HUDEP-2 (cell line): ENCODE measurements around the gene ZNF710.

Experiments
- DNase-seq, 76 experiments: peaks; one replicate each; lab custom pipeline; 2025; ENCODE audit not compliant: unreplicated experiment in 76 of 76; lab: John Stamatoyannopoulos, UW

Gene ZNF710

DNA sequence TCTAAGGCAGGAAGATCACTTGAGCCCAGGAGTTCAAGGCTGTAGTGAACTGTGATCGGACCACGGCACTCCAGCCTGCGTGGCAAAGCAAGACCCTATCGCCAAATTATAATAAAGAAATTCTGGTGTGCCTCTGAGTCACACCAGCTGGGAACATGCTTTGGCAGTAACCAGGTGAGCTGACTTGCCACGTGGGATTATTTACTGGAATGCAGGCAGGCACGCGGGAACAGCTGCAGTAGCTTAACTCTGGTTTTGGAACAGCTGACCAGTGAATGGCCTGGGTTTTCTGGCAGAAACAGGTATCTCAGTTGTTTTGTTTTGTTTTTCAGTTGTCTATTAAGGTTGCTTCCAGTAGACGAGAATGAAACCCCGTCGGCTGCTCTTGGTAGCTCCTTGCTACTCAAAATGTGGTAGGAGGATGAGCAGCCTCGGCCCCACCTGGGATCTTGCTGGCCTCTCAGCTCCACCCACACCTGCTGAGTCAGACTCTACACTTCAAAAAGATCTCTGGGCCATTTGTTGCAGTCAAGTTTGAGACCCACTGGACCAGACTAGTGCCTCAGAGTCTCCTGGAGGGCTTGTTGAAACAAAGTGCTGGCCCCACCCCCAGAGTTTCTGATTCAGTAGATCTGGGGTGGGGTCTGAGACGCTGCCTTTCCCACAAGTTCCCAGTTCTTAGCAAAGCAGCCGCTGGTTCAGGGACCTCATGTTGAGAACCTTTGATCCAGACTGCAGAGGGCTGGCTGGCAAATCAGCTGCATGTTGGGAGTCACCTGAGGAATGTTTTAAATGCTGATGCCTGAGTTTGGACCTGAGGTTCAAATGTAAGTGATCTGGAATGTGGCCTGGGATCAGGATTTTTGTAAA is 74.5 kb downstream of the ZNF710 start:
- DNase-seq = no peak

DNA sequence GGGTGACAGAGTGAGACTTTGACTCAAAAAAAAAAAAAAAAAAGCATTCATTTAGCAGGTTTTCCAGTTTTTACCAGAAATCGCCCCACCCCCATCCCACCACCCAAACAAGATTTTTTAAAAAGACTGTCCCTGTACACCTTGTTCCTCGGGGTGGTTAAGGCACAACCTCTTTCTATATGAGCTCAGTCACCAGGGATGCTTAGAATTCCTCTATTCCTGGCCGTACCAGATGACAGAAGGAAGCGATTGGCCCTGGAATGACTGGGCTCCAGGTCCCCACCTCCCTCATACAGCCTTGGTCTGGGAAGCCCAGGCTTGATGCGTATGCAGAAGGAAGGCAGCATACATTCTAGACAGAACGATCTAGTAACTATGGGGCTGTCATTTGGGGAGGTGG is 75.6 kb downstream of the ZNF710 start:
- DNase-seq = no peak

DNA sequence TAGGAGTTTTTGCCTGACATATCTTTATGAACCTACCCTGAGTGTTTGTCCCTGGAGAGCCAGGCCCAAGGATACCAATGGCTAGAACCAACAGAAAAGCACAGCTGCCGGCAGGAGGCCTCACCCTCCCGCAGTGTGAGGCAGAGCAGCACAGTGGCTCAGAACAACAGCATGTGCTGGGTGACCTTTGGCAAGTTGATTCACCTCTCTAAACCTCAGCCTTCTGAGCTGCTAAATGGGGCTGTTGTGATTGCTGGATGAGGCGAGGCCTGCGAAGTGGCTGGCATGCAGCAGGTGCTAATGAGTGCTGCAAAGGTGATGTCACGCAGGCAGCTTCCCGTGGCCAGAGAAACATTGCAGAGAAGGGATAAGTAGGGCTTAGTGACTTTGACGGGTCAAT is 77.8 kb downstream of the ZNF710 start:
- DNase-seq = no peak

DNA sequence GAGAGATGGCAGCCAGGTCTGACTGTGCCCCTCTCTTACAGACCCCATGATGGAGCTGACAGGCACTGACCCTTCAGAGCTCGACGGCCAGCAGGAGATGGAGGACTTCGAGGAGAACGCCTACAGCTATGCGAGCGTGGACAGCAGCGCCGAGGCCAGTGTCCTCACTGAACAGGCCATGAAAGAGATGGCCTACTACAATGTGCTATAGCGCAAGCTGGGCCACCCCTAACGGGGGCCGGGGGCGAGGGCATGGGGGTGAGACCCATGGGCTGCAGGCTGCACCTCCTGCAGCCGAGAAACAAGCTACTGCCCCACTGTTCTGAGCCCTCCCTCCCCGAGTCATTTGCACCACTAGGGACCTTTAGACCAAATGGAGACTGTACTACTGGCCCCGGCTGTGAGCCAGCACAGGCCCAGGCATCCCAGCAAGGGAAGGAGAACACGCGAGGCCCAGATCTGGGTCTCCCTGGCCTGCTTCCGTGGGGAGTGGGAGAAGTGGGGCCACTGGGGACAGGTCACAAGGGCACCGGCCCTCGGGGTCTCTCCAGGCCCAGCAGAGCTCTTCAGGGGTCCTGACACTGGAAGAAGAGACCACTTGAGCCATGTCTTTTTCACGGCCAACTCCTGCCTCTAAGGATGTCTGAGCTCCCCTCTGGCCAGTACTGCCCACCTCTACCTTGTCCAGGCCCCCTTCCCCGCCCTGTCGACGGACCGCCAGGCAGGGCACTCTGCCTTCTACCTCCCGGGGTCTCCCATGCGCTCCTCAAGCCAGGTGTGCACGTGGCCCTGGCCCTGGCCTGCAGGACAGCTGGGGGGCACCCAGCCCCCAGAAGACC is 78.7 kb downstream of the ZNF710 start:
- no peak for DNase-seq

DNA sequence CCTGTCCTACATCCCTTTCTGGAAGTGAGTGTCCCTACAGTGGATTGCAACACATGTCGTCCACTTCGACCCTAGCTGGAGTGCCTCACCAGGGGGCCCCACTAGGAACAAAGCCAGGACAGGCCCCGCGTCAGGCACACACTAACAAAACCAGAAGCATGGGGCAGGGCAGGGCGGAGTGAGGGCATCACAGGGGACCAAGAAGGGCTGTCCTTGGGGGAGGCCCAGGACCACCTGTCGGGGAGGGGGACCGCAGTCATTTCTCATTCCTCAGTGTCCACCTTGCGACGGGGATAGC is 79.3 kb downstream of the ZNF710 start:
- DNase-seq = no peak

DNA sequence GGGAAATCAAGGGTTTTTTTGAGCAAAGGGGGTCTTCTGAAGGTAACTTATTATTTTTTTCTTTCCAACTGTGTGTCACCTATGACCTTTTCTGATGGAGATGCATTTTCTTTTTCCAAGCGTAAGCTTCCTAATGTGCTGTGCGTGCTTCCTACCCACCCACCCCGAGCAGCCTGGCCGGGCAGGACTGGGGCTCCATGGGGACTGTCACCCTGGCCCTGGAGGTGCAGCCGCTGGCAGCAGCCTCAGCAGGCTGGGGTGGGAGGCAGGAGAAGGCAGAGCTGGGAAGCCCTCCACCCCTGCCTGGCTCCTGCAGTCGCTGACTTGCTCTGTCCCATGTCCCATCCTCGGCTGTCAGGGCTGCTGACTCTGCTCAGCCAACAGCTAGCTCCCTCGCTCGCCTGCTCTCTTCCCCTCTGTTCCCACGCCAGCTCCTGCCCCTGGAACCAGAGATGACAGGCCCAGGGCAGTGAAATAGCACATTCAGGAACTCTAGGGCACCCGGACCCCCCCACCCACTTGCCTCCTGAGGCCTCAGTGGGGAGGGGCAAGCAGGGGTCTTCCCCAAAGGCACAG is 79.8 kb downstream of the ZNF710 start:
- DNase-seq = no peak

DNA sequence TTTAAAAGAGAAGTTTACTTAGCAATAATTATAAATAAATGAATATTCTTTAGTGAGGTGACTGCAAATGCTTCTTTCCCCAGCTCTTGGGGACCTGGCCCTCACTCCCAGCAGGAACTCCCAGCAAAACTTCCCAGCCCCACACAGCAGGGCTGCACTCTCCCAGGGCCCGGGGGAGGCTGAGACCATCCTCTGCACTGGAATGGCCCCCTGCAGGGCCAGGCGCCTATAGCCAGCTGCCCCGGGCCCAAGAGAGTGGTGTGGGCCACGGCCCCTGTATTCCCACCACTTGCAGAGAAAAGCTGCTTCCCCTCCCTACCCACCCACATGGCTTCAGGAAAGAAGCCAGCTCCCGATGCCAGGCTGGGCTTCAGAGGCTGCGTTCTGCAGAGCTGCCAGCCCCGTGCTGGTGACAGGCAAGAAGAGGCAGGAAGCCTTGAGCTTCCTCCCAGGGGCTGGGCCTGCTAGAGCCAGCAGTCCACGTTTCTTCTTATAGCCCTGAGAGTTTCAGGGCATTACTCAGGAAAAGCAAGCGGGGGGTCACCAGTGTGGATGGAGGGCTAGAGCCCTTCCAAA is 81.1 kb downstream of the ZNF710 start:
- DNase-seq = no peak

DNA sequence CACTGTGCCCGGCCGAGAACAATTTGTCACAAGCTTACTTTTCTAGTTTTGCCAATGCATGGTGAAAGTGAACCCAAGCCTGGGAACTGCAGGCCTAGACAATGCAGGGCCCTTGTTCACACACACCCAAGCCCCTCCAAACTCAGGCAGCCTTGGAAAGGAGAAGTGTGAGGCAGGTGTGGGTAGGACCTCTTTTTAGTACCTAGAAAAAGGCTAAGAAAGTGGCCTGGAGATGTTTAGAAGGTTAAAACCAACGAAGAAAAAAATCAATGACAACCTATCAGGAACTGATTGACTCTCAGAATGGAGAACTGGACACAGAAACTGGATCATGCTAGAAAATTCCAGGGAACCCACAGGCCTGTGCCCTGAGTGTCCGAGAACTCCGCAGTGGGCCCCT is 82.3 kb downstream of the ZNF710 start:
- DNase-seq = no peak

DNA sequence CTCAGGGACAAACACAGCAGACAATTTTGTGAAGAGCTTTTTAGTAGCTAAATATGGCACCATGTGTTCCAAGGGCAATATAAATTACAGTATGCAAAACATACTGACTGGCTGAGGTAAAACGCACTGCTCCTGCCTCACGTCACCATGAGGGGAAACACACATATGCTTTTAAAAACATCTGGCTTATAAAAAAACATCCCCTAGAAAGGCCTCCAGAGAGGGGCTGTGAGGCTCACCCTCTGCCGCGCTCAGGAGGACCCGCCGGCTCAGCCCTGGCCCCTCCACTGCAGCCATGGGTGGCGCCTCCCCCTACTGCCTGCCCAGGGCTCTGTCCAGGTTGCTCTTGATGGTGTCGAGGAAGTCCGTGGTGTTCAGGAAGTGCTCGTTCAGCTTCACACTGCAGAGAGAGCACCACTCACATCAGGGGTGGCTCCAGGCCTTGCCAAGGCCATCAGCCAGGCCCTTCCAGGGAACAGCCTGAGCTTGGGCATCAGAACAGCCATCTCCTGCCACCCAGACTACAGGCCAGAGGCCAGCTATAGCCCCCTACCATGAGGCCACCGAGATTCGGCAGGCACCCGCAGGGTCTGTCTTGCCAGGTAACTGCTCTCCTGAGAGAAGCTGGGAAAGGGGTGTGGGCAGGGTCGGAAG is 83.0 kb downstream of the ZNF710 start:
- no peak for DNase-seq

DNA sequence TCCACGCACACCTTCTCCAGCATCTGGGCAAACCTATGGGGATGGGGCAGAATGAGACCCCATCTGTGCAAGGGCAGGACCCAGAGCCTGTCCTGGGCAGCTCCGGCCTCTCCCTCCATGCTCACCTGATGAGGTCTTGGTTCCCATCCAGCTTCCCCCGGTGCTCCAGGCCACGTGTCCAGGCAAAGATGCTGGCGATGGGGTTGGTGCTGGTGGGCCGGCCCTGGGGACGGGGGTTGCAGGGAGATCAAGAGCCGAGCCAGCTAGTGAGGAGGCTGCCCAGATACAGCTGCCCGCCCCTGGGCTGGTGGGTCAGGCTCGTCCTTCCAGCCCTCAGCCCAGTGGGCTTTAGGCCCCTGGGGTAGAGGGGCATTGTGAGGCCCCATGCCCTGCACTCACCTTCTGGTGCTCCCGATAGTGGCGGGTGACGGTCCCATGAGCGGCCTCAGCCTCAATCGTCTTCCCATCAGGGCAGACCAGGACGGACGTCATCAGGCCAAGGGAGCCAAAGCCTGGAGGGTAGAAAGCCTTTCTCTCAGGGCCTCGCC is 83.8 kb downstream of the ZNF710 start:
- DNase-seq = no peak

DNA sequence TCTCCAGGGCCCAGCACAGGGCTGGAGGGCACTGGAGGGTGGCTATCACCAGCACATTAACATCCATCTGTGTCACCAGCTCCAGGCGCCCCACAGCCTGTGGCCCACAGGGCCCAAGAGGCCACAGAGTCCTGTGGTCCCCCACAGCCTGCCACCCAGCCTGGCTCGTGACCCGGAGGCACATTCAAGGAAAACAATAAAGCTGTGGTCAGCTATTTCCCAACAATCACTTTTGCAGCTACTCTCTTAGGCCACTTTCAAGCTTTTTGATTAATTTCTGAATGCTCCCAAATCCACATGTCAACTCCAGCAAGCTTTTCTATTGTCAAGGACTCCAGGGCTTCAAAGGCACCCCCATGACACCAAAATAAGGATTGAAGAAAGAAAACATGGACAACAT is 84.4 kb downstream of the ZNF710 start:
- DNase-seq = no peak

DNA sequence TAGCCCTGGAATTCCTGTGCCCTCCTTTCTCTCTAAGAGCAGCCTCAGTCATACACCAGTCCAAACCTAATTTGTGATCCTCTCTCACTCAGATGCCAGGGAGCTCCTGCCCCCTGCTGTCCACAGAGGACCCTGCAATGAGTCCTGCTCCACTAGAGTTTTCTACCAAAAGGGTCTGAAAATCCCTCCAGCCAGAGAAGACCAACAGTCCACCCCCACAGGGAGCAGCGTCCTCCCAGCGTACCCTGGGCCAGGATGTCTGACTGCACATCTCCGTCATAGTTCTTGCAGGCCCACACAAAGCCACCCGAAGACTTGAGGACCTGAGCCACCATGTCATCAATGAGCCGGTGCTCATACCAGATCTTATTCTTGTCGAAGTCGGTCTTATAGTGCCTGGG is 85.7 kb downstream of the ZNF710 start:
- peak in 47 of 76 experiments; percentile 14 to 65 (median 36) for DNase-seq

DNA sequence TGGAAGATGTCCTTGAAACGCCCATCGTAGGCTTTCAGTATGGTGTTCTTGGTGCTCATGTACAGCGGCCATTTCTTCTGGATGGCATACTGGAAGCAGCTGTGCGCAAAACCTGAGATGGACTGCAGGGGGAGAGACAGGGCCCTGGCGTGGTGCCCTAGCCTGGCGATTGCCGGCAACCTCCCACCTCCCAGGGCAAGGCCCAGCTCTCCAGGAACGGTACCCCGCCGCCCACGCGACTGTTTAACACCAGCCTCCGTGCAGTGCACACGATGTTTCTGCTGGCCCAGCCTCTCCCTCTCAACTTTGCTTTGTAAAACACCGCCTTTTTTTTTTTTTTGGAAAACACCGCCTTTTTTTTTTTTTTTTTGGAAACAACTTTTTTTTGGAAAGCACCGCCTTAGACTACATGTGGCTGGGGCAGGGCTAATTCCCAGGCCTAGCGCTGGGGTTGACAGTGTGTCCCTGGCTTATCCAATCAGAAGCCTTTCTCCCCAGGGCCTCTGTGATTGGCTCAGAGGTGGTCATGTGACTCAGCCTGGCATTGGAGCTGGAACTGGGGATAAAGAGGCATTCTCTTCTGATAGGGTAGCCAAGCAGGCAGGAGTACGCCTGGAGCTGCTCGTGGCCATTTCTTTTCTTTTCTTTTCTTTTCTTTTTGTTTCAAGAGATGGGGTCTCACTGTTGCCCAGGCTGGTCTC is 86.5 kb downstream of the ZNF710 start:
- DNase-seq = peak in 74 of 76 experiments; percentile 14 to 92 (median 73)

DNA sequence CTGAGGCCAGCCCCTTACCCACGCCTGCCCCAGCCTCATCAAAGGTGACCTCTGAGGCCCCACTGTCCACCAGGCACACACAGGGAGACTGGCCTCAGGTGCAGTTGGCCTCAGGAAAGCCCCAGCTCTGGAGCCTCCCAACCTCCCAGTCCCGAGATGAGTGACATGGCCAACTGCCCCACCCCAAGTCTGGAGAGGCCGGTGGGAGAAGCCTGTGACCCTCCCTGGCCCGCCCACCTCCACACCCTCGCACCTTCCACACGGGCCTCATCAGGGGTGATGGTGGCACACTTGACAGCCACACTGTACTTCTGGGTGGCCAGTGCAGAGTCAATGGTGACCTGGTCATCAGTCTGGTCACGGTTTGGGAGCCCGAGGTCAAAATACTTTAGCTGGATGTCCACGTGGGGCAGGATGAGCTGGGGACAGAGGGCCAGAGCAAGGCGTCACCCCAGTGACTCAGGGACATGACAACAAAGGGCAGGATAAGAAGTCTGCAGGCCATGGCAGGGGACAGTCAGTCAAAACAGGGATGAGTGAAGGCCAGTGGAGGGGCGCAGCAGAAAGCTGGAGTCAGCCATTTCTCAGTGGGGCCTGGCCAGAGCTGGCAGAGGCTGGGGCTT is 89.2 kb downstream of the ZNF710 start:
- no peak for DNase-seq

DNA sequence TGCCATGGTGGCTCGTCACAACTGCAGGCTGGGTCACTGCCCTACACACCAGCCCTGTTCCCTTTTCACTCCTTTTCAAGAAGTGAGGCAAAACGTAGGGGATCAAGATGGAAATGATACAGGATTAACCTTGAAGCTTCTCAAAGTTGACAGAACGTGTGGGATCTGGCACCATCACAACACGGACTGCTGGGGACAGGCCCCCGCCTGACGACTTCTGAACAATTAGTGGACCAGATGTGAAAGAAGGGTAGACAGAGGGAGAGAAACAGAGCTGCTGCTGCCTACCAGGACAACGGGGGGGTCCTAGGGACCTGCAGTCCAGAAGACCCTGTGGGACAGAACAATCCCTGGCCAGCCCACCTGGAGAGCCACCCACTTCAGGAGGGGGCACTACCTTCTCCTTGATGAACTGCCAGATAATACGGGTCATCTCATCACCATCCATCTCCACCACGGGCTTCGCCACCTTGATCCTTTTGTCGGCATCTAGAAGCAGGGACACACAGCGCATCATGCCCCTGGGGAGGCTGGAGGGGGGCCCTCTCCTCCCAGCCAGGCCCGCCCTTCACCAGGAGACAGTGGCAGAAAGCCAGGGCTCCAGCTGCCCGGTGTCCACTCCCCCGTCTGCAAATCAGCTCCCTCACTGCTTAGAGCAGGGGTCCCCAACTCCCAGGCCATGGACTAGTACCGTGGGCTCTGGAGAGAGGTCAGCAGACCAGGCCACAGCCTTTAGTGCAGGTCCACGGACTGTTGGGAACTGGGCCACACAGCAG is 90.2 kb downstream of the ZNF710 start:
- DNase-seq = no peak

DNA sequence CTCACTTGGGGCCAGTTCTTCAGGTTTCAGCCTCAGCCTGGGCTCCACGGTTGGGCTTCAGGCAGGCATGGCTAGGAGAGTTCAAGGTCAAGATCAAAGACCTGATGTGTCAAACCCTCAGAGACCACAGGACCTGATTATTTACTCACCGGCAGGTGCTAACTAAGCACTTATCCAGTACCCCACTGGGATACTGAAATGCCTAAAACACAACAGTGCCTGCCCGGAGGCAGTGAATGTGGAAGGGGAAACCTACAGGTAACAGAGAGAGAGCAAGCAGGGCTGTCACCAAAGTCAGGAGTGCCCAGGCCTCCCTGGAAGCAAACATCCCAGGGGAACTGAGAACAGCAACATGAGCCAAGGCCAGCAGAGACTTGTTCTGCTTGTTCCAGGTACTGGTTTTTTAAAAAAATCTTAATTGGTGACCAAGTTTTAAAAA is 94.4 kb downstream of the ZNF710 start:
- peak in 1 of 76 experiments; percentile 3 for DNase-seq

DNA sequence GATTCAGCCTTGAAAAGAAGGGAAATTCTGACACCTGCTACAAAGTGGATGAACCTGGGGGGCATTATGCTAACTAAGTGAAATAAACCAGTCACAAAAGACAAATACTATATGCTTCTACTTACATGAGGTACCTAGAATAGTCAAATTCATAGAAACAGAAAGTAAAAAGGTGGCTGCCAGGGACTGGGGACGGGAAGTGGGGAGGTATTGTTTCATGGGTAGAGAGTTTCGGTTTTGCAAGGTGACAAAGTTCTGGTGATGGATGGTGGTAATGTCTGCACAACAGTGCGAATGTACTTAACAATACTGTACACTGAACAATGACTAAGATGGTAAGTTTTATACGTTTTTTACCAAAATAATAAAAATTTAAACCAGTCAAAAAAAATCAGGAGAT is 96.4 kb downstream of the ZNF710 start:
- DNase-seq = no peak

DNA sequence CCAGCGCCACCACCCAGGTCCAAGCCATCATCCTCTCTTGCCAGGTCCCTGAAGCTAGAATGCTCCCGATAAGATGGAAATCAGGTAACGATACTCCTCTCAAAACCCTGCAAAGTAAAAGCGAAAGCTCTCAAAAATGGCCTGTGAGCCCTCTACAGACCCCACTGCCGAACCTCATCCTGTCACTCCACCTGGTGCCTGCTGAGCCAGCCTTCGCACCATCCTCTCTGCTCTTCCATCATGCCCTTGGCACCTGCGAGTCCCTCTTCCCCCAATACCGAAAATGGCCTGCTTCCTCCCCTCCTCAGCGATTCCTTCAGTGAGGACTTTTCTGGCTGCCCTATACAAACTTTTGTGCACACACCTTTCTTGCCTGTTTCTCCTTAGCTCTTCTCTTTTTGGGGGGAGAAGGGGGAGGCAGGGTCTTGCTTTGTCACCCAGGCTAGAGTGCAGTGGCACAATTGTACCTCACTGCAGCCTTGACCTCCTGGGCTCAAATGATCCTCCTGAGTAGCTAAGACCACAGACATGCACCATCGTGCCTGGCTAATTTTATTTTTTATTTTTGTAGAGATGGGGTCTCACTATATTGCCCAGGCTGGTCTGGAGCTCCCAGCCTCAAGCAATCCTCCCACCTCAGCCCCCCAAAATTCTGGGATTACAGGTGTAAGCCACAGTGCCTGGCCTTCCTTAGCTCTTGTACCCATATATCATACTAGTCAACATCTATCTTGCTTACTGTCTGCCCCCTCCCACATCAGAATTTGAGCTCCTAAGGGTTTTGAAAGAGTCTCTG is 98.1 kb downstream of the ZNF710 start:
- no peak for DNase-seq
